Activated naive CD4-positive, alpha-beta T cell treated with Interleukin-2 at 50 U/mL for 16 hours (primary cell): ENCODE results near the gene ZNF774.
"Not testable (repeated sequence)": the region's sequence is repeated elsewhere in the genome, so short reads cannot be mapped to it uniquely, and the experiment has no call there.

Experiments used
- DNase-seq: peaks from one replicate; pipeline ENCODE4 v3.0.0-alpha.2; 2020

ZNF774 gene

DNA sequence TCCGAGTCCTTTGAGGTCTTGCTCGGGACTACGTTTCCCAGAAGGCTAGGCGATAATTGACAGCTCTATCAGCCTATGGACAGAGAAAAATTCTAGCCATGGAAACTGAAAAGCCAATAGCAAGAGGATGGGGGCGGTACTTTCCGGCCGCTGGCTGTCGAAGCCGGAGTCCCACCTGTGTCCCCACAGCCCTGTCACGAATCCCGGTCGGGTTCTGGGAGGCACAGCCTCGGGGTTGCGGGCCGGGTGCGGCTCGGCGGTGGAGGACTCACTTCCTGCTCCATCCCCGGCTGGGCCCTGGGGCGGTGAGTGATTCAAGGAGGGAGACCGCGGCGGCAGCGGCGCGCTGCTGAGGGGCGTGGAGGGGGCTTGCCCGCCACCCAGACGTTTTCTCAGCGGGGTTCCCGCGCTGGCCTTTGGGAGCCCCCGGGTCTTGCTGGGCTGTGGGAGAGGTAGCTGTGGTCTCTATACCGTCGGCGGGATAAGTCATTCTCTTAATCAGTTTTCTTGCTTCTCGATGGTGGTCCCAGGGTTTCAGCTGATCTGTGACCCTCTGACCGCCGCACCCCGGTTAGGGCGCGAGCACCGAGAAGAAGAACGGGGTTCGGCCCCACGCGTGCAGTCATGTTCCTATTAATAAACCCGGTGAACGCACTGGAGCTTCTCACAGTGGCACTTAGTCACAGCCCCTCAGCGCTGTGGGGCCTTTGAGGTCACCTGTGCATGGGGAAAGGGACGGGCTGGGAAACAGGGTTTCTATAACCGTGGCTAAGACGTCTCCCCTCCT is at the start of gene ZNF774:
TSS of gene ZNF774 (plus strand) at position 178 of the 787 bp plus-strand sequence. CDS start 2,377 bp downstream, outside the sequence.
- DNase-seq, result peak; percentile 89

GRCh38 chr15:90305355-90305754 is 46.7 kb upstream of the ZNF774 start:
- not testable (repeated sequence) for DNase-seq

- no peak for DNase-seq
These were observed 46.2 kb upstream of the ZNF774 start for GRCh38 chr15:90305932-90306331.

GRCh38 chr15:90306560-90306959 is 45.5 kb upstream of the ZNF774 start:
- DNase-seq, result peak; percentile 51

DNA sequence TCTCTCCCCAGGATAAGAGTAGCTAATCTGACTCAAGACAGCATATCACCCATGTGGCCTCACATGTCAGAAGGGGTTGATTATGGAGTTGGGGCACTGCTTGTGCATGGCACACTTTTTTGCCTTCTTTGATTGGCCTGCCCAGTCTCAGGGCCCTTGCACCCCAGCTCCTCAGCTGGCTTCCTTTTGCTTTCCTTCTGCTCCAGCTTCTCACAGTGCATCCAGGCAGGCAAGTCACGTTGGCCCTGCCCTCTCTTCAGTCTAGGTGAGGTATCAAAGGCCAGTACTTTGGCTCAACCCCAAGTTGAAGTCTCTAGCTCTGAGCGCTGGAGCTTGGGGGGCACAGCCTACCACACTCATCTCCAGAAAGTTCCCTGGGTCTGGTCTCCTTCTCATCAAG is 44.4 kb upstream of the ZNF774 start:
- DNase-seq, result no peak

DNA sequence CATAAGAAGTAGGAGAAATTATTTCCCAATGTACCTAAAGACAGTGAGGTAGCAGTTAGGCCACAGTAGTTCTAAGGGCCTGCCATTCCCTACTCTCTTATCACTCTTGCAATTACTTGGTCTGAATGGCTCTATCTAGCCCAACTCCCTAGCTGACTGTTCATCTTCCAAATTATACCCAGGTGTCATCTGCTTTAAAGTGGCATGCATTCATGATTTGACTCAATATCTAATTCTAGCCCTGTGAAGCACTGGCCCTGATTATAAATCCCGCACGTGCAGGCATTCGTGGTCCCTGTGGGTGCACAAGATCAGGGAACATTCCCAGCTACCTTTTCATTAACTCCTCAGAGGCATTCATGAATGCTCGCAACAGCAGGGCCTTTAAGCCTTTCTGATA is 43.1 kb upstream of the ZNF774 start:
- no peak for DNase-seq

GRCh38 chr15:90315278-90315982 is 36.7 kb upstream of the ZNF774 start:
- no peak for DNase-seq

GRCh38 chr15:90316139-90316538 is 35.9 kb upstream of the ZNF774 start:
- DNase-seq, result no peak

GRCh38 chr15:90318591-90318990 is 33.5 kb upstream of the ZNF774 start:
- DNase-seq, result no peak

DNA sequence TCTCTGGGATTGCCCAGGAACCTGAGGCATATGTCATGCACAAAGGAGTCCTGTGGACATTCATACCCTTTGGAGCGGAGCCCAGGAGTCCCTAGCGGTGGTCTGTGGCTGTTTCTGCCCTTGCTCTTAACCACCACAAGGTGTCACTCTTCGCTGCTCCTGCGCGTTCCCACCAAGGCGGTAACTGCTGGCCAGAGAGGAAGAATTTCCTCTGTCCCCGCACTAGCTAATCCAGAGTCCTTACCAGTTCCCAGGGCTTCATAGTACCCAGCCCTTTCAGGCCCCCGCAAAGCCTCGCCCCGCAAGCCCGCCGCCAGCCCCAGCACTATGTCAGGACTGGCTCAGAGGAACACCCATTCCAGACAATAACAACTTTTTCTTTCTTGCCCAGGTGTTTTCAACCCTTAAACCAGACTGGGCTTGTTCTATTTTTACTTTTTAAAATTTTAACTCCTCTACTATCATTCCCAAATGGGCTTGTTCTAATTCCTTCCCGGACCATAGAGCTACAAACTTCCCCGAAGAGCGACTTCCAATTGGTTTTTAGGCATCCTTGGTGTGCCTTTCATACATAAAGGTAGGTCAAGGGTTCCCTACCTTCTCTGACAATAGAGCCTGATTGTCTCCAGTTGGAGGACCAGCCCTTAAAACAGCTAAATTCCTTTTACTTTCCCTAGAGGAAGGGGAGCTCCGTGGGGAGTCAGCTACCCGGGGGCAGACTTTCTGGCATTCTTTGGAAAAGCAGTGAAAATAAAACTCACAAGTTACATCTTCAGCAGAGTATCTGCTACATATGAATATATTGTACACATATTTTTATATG is 31.8 kb upstream of the ZNF774 start:
- peak; percentile 66 for DNase-seq

- no peak for DNase-seq
These were observed 31.2 kb upstream of the ZNF774 start for GRCh38 chr15:90320885-90321278.

GRCh38 chr15:90322538-90322937 is 29.5 kb upstream of the ZNF774 start:
- DNase-seq, result no peak

DNA sequence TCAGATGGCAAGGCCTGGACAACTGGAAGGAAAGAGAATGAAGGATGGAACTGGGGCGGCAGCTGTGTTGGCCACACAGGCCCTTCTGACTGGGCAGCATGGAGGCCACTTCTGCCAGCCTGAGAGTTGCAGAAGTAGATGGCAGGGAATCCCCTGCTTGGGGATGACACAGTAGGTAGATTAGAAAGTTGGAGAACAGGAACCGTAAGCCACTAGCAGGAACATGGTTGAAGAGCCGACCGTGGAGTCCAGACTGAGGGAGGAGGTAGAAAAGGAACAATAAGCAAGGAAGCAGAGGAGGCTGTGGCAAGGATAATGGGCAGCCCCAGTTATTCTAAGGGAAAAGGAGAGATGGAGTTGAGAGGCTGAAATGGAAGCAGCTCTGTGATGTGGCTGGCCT is 26.4 kb upstream of the ZNF774 start:
- no peak for DNase-seq

DNA sequence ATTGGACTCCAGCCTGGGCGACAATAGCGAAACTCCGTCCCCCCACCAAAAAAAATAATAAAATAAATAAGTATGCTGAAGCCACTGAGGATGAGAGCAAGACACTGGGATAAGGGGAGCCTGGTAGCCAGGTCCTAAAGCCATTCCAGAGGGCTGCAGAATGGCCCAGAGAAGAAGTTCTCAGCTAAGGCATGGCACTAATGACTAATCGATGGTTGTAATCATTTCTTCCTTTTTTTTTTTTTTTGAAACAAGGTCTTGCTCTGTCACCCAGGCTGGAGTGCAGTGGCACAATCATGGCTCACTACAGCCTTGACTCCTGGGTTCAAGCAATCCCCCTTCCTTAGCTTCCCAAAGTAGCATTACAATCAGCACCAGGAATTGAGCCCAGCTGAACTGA is 25.6 kb upstream of the ZNF774 start:
- no peak for DNase-seq

DNA sequence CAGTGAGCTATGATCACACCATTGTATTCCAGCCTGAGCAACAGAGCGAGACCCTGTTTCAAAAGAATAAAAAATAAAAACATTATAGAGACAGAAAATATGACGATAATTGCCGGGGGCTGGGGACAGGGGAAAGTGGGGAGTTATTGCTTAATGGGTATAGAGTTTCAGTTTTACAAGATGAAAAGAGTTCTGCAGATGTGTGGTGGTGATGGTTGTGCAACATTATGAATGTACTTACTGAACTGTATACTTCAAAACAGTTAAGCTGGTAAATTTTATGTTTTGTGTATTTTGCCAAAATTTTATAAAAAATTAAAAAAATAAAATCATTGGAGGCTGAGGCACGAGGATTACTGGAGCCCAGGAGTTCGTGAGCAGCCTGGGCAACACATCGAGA is 24.8 kb upstream of the ZNF774 start:
- DNase-seq, result no peak

DNA sequence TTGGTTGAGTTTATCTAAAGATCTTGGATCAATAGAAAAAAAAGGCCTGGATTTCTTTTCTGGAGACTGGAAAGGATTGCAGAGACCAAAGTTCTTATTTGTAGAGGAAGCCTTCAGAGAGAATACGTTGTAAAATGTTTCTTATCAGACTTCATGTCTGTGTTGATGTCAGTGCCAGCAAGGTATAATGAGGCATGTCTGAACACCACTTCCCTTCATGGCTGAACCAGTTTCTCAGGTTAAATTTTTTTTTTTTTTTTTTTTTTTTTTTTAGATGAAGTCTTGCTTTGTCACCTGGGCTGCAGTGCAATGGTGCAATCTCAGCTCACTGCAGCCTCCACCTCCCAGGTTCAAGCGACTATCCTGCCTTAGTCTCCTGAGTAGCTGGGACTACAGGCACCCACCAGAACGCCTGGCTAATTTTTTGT is 17.8 kb upstream of the ZNF774 start:
- DNase-seq, result no peak

DNA sequence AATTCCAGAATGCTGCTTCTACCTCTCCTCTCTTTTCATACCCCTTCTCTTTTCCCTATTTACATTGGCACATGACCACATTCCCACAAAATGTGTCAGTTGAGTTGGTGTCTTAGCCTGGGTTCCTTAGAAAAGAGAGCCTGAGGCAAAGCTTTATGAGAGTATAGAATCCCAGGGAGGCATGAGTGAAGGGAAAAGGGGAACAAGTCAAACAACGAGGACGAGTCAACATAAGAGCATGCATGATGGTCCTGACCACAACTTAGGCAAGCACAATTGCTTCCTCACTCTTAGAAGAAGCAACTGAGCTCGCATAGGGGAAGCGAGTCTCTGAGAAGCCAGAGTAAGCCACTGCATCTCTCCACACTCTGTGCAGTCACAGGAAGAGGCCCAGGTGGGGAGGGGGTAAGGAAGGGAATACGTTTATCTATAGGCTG is 15.4 kb upstream of the ZNF774 start:
- DNase-seq, result no peak

- no peak for DNase-seq
These were observed 14.8 kb upstream of the ZNF774 start for GRCh38 chr15:90337256-90337655.

DNA sequence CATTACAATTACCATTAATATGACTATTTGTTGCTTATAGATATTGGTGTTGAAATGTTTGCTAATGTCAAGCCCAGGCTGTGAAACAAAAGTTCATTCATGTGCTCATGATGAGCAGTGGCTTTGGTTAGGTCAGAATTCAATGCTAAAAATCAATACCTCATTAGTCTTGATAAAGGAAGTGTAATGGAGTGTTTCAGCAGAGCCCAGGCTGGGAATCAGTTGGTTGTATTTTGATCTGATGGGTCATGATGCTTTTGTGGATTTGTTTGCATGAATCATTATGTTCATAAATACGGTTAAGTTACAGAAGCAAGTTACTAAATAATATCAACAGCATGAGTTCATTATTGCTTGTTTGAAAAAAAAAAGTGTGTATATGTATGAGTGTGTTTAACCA is 13.6 kb upstream of the ZNF774 start:
- DNase-seq, result no peak

- no peak for DNase-seq
These were observed 11.7 kb upstream of the ZNF774 start for GRCh38 chr15:90340345-90340744.

- no peak for DNase-seq
These were observed 8.7 kb upstream of the ZNF774 start for GRCh38 chr15:90343302-90343790.

DNA sequence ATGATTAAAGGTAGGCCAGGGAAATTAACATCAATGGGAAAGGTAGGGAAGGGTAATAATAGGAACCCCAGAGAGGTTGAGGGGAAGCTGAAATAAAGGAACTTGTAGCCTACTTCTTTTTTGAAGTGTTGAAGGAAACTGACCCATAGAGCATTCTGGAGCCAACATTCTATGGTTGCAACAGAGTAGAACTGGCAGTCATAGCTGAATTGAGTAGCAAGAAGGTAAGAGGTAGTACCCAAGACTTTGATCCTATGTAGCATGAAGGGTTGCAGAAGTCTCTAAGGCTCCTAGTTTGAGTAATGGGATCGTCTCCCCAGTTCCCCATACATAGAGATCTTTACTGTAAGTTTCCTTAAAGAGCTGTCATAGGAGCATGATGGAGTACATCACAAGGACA is 7.4 kb upstream of the ZNF774 start:
- DNase-seq, result no peak

DNA sequence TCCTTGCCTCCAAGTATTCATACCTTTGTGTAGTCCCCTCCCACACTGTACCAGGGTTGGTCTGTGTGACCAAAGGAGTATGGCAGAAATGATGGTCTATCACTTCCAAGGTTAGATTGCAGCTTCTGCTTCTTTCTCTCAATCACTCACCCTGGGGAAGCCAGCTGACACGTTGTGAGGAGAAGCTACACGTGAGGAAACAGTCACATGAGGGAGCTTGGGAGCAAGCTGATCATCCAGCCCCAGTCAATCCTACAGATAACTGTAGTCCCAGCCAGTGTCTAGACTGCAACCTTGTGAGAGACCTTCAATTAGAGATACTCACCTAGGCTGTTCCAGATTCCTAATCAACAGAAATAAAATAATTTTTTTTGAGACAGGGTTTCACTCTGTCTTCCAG is 6.2 kb upstream of the ZNF774 start:
- no peak for DNase-seq
